HEK293T (cell line): ENCODE measurements around the gene AQP6.

ENCODE experiments used
- BHLHE40 ChIP-seq: fragments of 450-650 bp; IDR thresholded peaks from 2 replicates; pipeline ENCODE4 v1.6.1; 2016; ENCODE audit warnings: mild to moderate bottlenecking, moderate library complexity, borderline replicate concordance
- ELF4 ChIP-seq: fragments of 450-650 bp; IDR thresholded peaks from 2 replicates; pipeline ENCODE4 v1.6.1; 2017; ENCODE audit warnings: antibody characterized with exemption
- FOXA1 ChIP-seq: fragments of 450-650 bp; IDR thresholded peaks from 2 replicates; pipeline ENCODE4 v1.6.1; 2016; ENCODE audit warnings: mild to moderate bottlenecking
- FOXK2 ChIP-seq: fragments of 450-650 bp; IDR thresholded peaks from 2 replicates; pipeline ENCODE4 v1.6.1; 2016; ENCODE audit warnings: mild to moderate bottlenecking
- FOXM1 ChIP-seq: fragments of 450-650 bp; IDR thresholded peaks from 2 replicates; pipeline ENCODE4 v1.6.1; 2017; ENCODE audit warnings: mild to moderate bottlenecking, borderline replicate concordance
- HDGF ChIP-seq: fragments of 450-650 bp; IDR thresholded peaks from 2 replicates; pipeline ENCODE4 v1.6.1; 2017; ENCODE audit warnings: antibody characterized with exemption, borderline replicate concordance
- L3MBTL2 ChIP-seq: fragments of 450-650 bp; conservative IDR thresholded peaks from 2 replicates; pipeline ENCODE4 v1.6.1; 2016; ENCODE audit warnings: mild to moderate bottlenecking
- NFRKB ChIP-seq: fragments of 450-650 bp; IDR thresholded peaks from 2 replicates; pipeline ENCODE4 v1.6.1; 2016; ENCODE audit warnings: mild to moderate bottlenecking, moderate library complexity
- SUZ12 ChIP-seq: fragments of 450-650 bp; IDR thresholded peaks from 2 replicates; pipeline ENCODE4 v1.6.1; 2016; ENCODE audit warnings: mild to moderate bottlenecking
- ZNF384 ChIP-seq: fragments of 450-650 bp; IDR thresholded peaks from 2 replicates; pipeline ENCODE4 v1.6.1; 2016
- TF ChIP-seq, protein P1 (sequence below): fragments of 450-650 bp; IDR thresholded peaks from 2 replicates; pipeline ENCODE4 v1.6.1; 2016

GRCh38 chr12:49929581-49929980, 43.2 kb upstream of the AQP6 start:
- TF ChIP-seq FOXK2 = no peak
- TF ChIP-seq SUZ12 = no peak
- TF ChIP-seq FOXA1 = no peak
- no peak for TF ChIP-seq HDGF
- TF ChIP-seq ZNF384 = no peak
- TF ChIP-seq, protein P1, sequence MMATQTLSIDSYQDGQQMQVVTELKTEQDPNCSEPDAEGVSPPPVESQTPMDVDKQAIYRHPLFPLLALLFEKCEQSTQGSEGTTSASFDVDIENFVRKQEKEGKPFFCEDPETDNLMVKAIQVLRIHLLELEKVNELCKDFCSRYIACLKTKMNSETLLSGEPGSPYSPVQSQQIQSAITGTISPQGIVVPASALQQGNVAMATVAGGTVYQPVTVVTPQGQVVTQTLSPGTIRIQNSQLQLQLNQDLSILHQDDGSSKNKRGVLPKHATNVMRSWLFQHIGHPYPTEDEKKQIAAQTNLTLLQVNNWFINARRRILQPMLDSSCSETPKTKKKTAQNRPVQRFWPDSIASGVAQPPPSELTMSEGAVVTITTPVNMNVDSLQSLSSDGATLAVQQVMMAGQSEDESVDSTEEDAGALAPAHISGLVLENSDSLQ = no peak
- no peak for TF ChIP-seq ELF4
- no peak for TF ChIP-seq FOXM1
- TF ChIP-seq BHLHE40 = no peak
- TF ChIP-seq L3MBTL2 = no peak
- no peak for TF ChIP-seq NFRKB
